Uterus (tissue), 4 donors: ENCODE results near the gene ADAMTSL1. TPM values are rescaled to one million over a fixed set of nuclear protein-coding genes. Genes with fewer than 3 reads are reported as not detected.

Experiments
- DNase-seq, 2 donors: peaks; one replicate each; pipeline ENCODE4 v3.0.0-alpha.2; 2019 to 2020
- H3K27ac ChIP-seq, 2 donors: fragments of 200-600 bp; sonication (generic); 1 replicate in 1 of 2; 2 replicates in 1 of 2; pipeline ENCODE4 v1.5.1; 2016 to 2018
- H3K27me3 ChIP-seq, 2 donors: fragments of 200-600 bp; sonication (generic); one replicate each; pipeline ENCODE4 v1.5.1; 2018 to 2019; ENCODE audit warnings: control low read depth in 1 of 2
- H3K36me3 ChIP-seq, 2 donors: fragments of 200-600 bp; sonication (generic); one replicate each; pipeline ENCODE4 v1.5.1; 2019; ENCODE audit warnings: control low read depth in 1 of 2
- H3K4me1 ChIP-seq, 2 donors: fragments of 200-600 bp; sonication (generic); one replicate each; pipeline ENCODE4 v1.5.1; 2018 to 2019; ENCODE audit warnings: control low read depth in 1 of 2
- H3K4me3 ChIP-seq, 2 donors: fragments of 200-600 bp; sonication (generic); 1 replicate in 1 of 2; 2 replicates in 1 of 2; pipeline ENCODE4 v1.5.1; 2018 to 2019; ENCODE audit warnings: mild to moderate bottlenecking in 1 of 2
- H3K9me3 ChIP-seq, 2 donors: fragments of 200-600 bp; sonication (generic); one replicate each; pipeline ENCODE4 v1.5.1; 2019; ENCODE audit warnings: control low read depth in 1 of 2
- POLR2A ChIP-seq, 2 donors: fragments of 450-650 bp; IDR thresholded peaks; one replicate each; pipeline ENCODE4 v1.6.1; 2016; ENCODE audit warnings: antibody characterized with exemption in 2 of 2, mild to moderate bottlenecking in 1 of 2, moderate library complexity in 1 of 2
- intact Hi-C: fragments of 100-400 bp; cut with DNase I; formaldehyde crosslinking; loops from one replicate; pipeline ENCODE4 v1.15.1; 2023; ENCODE audit warnings: low total_unique reads
- microRNA-seq: library from miRNA; unstranded; fragments of <30 nt; microRNA quantifications from one replicate; pipeline ENCODE4, GENCODE V29; 2016; ENCODE audit warnings: borderline microRNAs expressed, borderline replicate concordance
- small RNA-seq: library from RNA; depleted of rRNA; stranded (forward); fragments of <200 nt; gene quantifications from one replicate; pipeline ENCODE3, GENCODE V24; 2016
- total RNA-seq, 4 donors: library from RNA; depleted of rRNA in 3 of 4; stranded (reverse); fragments of >200 nt in 3 of 4; gene quantifications; one replicate each; pipeline versions ENCODE4 v1.1.0 to v1.2.4, GENCODE V29; 2014 to 2023
- TF ChIP-seq, protein P1 (sequence below), 4 experiments: fragments of 200-600 bp in 2 of 4; fragments of 450-650 bp in 2 of 4; sonication (generic) in 2 of 4; IDR thresholded peaks; one replicate each; pipeline ENCODE4 v1.5.1; 2016 to 2019; ENCODE audit warnings: antibody characterized with exemption in 4 of 4, mild to moderate bottlenecking in 2 of 4, moderate library complexity in 1 of 4
- donor health status: DM: yes; HTN: yes; CAD: no.

Gene ADAMTSL1
- total RNA-seq, 4 donors from 2014 or later: 30.0 to 186 (median 138) TPM

DNA sequence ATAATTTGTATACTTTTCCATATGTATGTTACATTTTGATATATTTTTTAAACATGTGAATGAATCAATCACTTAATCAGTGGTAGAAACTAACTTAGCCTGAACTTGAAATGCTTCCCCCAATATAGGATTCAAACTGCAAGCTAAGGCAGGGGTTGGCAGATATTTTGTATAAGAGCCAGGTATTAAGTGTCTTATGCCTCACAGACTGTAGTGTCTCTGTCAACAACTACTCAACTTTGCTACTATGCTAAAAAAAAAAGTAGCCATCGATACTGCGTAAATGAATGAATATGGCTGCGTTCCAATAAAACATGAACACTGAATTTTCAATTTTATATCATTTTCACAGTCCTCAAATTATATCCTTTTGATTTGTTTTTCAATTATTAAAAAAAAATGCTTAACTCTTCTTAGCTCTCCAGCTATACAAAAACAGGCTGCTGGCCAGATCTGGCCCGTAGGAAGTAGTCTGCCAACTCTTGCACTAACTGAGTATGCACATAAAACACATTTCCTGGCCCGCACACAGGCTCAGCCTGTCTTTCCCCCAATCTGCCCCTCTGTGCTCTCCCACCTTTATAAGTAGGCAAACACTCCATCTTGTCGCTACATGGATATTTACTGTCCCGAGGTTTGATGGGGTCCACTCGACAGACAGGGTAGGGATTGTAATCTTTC, 467.2 kb downstream of the ADAMTSL1 start:
- TF ChIP-seq, protein P1, sequence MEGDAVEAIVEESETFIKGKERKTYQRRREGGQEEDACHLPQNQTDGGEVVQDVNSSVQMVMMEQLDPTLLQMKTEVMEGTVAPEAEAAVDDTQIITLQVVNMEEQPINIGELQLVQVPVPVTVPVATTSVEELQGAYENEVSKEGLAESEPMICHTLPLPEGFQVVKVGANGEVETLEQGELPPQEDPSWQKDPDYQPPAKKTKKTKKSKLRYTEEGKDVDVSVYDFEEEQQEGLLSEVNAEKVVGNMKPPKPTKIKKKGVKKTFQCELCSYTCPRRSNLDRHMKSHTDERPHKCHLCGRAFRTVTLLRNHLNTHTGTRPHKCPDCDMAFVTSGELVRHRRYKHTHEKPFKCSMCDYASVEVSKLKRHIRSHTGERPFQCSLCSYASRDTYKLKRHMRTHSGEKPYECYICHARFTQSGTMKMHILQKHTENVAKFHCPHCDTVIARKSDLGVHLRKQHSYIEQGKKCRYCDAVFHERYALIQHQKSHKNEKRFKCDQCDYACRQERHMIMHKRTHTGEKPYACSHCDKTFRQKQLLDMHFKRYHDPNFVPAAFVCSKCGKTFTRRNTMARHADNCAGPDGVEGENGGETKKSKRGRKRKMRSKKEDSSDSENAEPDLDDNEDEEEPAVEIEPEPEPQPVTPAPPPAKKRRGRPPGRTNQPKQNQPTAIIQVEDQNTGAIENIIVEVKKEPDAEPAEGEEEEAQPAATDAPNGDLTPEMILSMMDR (IDR thresholded peaks at IDR 0.05): no peak
- TF ChIP-seq POLR2A (IDR thresholded peaks at IDR 0.05): no peak
- Histone ChIP-seq H3K27me3 (no peaks in the 10 kb centered on the region), H3K4me1 (no peaks in the 10 kb centered on the region), H3K9me3 (no peaks in the 10 kb centered on the region), H3K27ac (no peak overlapping the region), H3K36me3 (no peaks in the 10 kb centered on the region), H3K4me3 (no peak overlapping the region)
- intact Hi-C loops: no loop called here
- DNase-seq: no peak

DNA sequence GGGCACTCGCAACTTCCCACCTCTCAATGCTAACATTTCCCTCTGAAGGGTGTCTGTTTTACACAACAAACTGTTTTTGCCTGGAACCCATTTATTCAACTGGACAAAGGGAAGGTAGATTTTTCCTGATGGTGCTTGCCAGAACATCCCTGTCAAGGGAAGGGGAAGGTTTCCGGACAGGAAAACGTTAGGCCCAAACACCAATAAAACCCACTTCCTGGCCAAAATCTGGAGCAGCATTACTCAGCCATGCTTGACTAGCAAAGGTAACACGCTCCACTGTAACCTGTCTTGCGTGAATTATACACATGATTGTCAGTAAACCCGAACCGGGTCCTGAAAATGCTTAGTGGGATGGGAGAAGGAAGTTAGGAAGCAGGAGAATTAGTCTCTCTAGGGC, 468.8 kb downstream of the ADAMTSL1 start:
- intact Hi-C loops: no loop called here
- no peak for DNase-seq
- H3K27ac ChIP-seq: peak overlapping the region in 1 of 2 donors; percentile 56
- H3K9me3 ChIP-seq: no peaks in the 10 kb centered on the region
- no peak overlapping the region for H3K4me3 ChIP-seq
- no peak for TF ChIP-seq POLR2A (IDR thresholded peaks at IDR 0.05)
- TF ChIP-seq, protein P1 (IDR thresholded peaks at IDR 0.05): no peak
- no peaks in the 10 kb centered on the region for H3K36me3 ChIP-seq
- no peaks in the 10 kb centered on the region for H3K4me1 ChIP-seq
- no peaks in the 10 kb centered on the region for H3K27me3 ChIP-seq

DNA sequence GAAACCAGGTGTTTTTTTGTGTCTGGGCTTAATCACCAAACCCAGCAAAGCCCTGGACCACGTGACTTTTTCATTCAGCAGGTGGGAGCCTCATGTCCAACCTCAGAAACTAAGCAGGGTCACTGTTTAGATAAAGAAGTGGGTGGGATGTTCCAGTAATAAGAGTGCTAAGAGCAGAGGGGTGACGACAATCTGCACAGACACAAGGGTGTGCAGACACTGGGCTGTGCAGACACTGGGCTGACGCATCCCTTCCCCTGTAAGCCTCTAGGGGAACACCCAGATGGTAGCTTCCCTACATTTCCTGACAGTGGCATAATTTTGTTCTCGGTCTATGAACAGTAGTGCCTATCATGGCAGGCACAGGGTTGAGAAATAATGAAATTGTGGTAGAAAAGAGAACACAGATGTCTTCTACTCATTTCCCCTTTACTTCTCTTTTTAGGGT, 474.0 kb downstream of the ADAMTSL1 start:
- Histone ChIP-seq H3K4me1 (no peaks in the 10 kb centered on the region), H3K27ac (no peak overlapping the region), H3K9me3 (no peaks in the 10 kb centered on the region), H3K27me3 (no peaks in the 10 kb centered on the region), H3K4me3 (no peak overlapping the region), H3K36me3 (no peaks in the 10 kb centered on the region)
- intact Hi-C loops: no loop called here
- no peak for DNase-seq
- TF ChIP-seq, protein P1 (IDR thresholded peaks at IDR 0.05): no peak
- TF ChIP-seq POLR2A (IDR thresholded peaks at IDR 0.05): no peak

DNA sequence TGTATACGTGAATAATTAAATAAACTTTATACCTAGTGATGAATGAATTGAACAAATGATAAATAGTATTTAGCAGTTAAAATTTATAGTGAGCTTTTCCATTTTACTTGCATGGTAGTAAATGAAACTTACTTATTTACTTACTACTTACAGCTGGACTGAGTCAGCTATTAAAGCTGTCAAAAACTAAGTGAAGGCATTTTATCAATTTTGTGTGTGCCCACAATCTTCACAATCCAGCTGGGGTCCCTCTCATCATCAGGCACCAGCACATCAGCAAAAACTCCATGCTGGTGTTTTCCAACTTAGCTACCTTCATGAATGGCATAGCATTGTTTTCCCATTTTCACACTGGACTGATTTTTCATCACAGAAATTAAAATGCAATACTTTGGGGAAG, 478.0 kb downstream of the ADAMTSL1 start:
- intact Hi-C loops: no loop called here
- Histone ChIP-seq H3K36me3 (no peaks in the 10 kb centered on the region), H3K9me3 (no peaks in the 10 kb centered on the region), H3K4me3 (no peak overlapping the region), H3K4me1 (no peaks in the 10 kb centered on the region), H3K27ac (no peak overlapping the region), H3K27me3 (no peaks in the 10 kb centered on the region)
- no peak for DNase-seq
- TF ChIP-seq, protein P1 (IDR thresholded peaks at IDR 0.05): no peak
- no peak for TF ChIP-seq POLR2A (IDR thresholded peaks at IDR 0.05)

DNA sequence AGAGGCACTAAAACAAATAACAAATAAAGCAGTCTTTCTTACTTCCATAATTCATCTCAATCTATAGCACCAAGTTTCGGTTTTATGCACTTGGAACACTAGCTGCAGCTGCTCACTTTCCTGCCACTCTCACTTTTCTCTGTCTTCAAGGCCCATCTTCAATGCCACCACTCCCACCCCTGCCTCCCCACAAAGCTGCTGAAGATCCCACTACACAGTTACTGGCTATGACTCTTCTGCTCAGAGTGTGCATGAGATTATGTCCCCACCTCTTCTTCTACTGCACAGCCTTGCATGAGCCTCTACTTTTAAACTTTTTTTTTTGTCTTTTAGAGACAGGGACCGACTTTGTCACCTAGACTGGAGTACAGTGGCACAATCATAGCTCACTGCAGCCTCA, 481.7 kb downstream of the ADAMTSL1 start:
- intact Hi-C loops: no loop called here
- no peaks in the 10 kb centered on the region for H3K9me3 ChIP-seq
- H3K27ac ChIP-seq: no peak overlapping the region
- no peak for DNase-seq
- H3K27me3 ChIP-seq: no peaks in the 10 kb centered on the region
- H3K4me1 ChIP-seq: no peaks in the 10 kb centered on the region
- TF ChIP-seq, protein P1 (IDR thresholded peaks at IDR 0.05): no peak
- TF ChIP-seq POLR2A (IDR thresholded peaks at IDR 0.05): no peak
- H3K4me3 ChIP-seq: no peak overlapping the region
- H3K36me3 ChIP-seq: no peaks in the 10 kb centered on the region

Small RNA genes lying within 50 kb of the gene (microRNA-seq; reads per million reads assigned to microRNA genes)
- 2.9 reads per million for gene MIR3152

Small RNA genes lying within 50 kb of the gene (small RNA-seq; reads per million reads assigned to genes)
- gene MIR3152: not detected
